GM04504 (cell line): Measurements from ENCODE around the gene MUC20.
"Not testable (repeated sequence)": the region's sequence is repeated elsewhere in the genome, so short reads cannot be mapped to it uniquely, and the experiment has no call there.

ENCODE experiments used
- DNase-seq: peaks from one replicate; pipeline ENCODE4 v3.0.0-alpha.2; 2012; ENCODE audit warnings: low read depth

Gene MUC20

DNA sequence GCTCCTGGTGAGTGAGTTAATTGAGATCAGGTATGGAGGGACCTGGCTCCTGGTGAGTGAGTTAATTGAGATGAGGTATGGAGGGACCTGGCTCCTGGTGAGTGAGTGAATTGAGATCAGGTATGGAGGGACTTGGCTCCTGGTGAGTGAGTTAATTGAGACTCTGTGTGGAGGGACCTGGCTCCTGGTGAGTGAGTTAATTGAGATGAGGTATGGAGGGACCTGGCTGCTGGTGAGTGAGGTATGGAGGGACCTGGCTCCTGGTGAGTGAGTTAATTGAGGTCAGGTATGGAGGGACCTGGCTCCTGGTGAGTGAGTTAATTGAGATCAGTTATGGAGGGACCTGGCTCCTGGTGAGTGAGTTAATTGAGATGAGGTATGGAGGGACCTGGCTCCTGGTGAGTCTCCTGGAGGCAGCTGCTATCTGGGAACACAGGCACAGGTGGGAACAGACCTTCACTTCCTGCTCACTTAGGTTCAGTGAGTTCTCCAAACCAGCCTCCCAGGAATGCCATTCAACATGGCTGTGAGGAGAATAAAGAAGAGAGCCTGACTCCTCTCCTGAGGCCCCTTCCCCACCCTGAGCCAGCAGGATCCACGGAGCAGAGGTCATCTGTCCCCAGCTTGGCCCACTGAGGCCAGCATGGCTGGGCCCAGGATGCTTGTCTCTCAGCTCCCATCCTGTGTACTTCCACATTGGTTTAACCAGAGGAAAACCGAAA, 9.5 kb upstream of the MUC20 start:
- not testable (repeated sequence) for DNase-seq

- DNase-seq, result no peak
Observed at GRCh38 chr3:195711813-195712534, 8.8 kb upstream of the MUC20 start.

- not testable (repeated sequence) for DNase-seq
Observed at GRCh38 chr3:195712535-195712910, 8.3 kb upstream of the MUC20 start.

DNA sequence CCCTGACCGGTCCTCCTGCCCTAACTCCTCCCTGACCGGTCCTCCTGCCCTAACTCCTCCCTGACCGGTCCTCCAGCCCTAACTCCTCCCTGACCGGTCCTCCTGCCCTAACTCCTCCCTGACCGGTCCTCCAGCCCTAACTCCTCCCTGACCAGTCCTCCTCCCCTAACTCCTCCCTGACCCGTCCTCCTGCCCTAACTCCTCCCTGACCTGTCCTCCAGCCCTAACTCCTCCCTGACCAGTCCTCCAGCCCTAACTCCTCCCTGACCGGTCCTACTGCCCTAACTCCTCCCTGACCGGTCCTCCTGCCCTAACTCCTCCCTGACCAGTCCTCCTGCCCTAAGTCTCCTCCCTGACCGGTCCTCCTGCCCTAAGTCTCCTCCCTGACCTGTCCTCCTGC, 7.6 kb upstream of the MUC20 start:
- DNase-seq, result not testable (repeated sequence)

GRCh38 chr3:195714380-195715011, 6.3 kb upstream of the MUC20 start:
- DNase-seq, result no peak

DNA sequence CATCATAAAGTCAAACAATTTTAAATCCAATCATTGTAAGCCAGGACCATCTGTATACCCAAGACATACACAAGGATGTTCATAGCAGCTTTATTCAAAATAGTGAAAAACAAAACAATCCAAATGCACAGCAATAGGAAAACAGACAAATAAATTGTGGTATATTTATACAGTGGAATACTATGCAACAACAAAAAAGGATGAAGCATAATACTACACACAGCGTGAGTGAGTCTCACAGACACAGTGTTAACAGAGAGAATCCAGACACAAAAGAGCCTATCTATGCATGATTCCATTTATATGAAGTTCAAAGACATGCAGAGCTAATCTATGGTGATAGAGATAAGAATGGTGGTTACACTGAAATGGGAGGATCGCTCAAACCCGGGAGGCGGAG, 5.6 kb upstream of the MUC20 start:
- DNase-seq, result no peak

DNA sequence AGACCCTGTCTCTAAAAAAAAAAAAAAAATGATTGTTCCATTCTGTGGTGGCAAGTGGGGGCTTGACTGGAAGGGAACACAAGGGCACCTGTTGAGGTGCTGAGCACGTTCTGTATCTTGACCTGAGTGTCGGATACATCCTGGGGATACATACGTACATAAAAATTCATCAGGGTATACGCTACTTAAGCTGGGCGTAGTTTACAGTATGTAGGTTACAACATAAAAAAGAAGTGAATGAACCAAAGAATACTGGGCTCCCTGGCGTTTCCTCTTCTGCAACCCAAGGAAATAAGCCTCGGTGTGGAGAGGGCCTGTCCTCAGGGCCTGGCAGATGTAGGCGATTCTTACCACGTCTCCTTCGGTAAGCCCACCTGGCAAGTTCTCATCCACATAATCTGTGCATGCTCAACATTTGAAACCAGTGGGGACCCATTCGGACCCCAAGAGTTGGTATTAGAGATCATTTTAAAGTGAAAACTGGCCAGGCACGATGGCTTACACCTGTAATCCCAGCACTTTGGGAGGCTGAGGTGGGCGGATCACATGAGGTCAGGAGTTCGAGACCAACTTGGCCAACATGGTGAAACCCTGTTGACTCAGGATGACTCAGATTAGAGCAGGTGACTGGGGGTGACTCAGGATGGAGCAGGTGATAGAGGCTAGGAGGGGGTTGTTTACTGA, 5.1 kb upstream of the MUC20 start:
- DNase-seq, result no peak

GRCh38 chr3:195717416-195717815, 3.4 kb upstream of the MUC20 start:
- DNase-seq, result no peak

DNA sequence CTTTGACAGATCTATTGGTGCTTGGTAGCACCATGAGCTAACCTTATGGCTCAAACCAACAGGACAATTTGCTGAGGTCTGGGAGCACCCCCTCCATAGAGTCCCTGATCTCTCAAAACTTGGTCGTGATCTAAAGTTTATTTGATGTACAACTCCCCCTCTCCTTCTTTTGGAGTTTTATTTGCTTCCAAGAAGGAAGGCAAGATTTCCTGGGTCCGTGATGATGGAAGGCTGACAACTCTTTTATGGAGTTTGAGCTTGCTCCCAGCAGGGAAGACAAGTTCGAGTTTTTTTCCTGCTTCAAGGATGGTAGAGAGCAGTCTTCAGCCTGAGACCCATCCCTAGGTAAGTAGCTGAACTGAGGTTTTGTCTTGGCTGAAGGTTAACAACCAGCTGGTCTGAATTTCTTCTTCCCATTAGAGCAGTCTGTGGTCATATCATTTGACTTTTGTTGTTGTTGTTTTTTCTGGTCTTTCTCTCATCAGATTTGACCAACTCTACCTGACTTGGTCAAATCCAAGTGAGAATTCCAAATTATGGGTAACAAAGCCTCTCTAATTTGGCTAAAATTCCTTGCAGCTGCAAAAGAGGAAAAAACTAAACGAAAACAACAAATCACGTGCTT, 2.8 kb upstream of the MUC20 start:
- DNase-seq, result no peak

- no peak for DNase-seq
Observed at GRCh38 chr3:195718477-195718984, 2.2 kb upstream of the MUC20 start.

GRCh38 chr3:195719514-195720254, 1.1 kb upstream of the MUC20 start:
- not testable (repeated sequence) for DNase-seq

- DNase-seq, result not testable (repeated sequence)
Observed at GRCh38 chr3:195722139-195722995, 1.6 kb downstream of the MUC20 start.

- DNase-seq, result not testable (repeated sequence)
Observed at GRCh38 chr3:195722996-195723345, 2.2 kb downstream of the MUC20 start.

- not testable (repeated sequence) for DNase-seq
Observed at GRCh38 chr3:195724363-195724762, 3.6 kb downstream of the MUC20 start.

DNA sequence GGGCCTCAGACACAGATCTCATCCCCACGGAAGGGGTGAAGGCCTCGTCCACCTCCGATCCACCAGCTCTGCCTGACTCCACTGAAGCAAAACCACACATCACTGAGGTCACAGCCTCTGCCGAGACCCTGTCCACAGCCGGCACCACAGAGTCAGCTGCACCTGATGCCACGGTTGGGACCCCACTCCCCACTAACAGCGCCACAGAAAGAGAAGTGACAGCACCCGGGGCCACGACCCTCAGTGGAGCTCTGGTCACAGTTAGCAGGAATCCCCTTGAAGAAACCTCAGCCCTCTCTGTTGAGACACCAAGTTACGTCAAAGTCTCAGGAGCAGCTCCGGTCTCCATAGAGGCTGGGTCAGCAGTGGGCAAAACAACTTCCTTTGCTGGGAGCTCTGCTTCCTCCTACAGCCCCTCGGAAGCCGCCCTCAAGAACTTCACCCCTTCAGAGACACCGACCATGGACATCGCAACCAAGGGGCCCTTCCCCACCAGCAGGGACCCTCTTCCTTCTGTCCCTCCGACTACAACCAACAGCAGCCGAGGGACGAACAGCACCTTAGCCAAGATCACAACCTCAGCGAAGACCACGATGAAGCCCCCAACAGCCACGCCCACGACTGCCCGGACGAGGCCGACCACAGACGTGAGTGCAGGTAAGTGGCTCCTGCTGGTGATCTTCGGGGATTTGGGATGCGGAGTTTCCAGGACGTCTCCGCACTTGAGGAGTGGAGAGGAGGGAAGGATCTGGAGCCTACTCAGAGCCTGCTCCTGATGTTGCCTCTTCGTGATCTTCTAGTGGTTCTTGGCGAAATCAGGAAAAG, 5.3 kb downstream of the MUC20 start:
- DNase-seq, result not testable (repeated sequence)

DNA sequence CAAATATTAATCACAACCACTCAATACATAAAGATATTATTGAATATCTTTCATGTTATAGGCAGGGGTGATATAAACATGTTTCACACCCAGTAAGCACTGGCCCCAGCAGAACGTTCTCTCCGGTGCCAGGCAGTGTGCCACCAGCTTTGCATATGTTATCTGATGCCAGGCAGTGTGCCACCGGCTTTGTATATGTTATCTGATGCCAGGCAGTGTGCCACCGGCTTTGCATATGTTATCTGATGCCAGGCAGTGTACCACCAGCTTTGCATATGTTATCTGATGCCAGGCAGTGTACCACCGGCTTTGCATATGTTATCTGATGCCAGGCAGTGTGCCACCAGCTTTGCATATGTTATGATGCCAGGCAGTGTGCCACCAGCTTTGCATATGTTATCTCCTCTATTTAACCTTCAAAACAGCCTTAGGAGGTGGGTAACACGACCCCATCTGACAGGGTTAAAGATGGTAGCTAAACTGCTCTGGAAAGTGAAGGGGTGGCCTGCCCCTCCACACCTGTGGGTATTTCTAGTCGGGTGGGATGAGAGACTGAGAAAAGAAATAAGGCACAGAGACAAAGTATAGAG, 6.9 kb downstream of the MUC20 start:
- no peak for DNase-seq

DNA sequence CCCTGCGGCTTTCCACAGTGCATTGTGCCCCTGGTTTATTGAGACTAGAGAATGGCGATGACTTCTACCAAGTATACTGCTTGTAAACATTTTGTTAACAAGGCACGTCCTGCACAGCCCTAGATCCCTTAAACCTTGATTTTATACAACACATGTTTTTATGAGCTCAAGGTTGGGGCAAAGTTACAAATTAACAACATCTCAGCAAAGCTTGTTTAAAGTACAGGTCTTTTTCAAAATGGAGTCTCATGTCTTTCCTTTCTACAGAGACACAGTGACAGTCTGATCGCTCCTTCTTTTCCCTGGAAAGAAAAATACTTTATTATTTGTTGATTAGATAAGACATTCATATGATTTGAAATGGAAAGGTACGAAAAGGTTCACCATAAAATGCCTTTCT, 8.0 kb downstream of the MUC20 start:
- DNase-seq, result not testable (repeated sequence)

GRCh38 chr3:195729476-195730251, 8.9 kb downstream of the MUC20 start:
- no peak for DNase-seq
